SIG-M5 treated with dmso at 0.1 percent for 504 hours (cell line): Measurements from ENCODE around the gene PGAP3.

Experiments
- DNase-seq: peaks from one replicate; lab custom pipeline; 2025; ENCODE audit not compliant: unreplicated experiment; lab: John Stamatoyannopoulos, UW

Gene PGAP3

DNA sequence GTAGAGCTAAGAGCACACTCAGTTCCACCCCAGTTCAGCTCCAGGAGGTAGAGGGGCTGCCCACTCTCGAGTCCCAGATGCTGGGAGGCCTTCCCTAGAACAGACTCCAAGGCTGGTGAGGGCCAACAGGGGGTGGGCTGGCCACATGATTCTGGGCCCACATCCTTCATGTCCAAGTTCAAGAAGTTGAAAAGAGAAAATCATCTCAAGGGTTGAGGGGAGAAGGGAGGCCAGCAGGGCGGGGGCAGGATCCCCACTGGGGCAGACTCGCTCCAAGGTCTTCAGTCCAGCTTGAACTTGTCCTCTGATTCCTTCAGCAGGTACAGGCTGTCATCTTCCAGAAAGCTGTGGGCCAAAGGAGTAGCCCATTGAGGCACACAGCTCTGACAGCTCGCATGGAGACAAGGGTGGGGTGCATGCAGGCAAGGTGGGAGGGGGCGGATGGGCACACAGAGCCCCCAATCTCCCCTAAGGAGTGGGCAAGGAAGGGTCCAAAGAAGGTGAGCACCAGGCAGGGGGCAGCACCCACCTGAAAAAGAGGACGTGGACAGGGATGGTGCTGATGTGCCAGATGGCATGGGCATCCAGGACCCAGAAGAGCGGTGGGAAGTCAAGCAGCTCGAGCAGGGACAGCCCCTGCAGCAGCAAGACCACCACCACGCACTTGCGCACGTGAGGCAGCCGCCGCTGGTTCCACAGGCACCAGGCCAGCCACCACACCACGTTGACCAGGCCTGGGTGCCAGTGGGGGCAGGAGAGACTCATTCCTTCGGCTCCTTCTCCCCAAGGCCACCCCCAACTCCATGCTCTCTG lies 15.1 kb downstream of the PGAP3 start:
- no peak for DNase-seq

- DNase-seq: no peak
Measured at GRCh38 chr17:39671651-39672521, 16.0 kb downstream of the PGAP3 start.

- no peak for DNase-seq
Measured at GRCh38 chr17:39670746-39671145, 17.1 kb downstream of the PGAP3 start.

DNA sequence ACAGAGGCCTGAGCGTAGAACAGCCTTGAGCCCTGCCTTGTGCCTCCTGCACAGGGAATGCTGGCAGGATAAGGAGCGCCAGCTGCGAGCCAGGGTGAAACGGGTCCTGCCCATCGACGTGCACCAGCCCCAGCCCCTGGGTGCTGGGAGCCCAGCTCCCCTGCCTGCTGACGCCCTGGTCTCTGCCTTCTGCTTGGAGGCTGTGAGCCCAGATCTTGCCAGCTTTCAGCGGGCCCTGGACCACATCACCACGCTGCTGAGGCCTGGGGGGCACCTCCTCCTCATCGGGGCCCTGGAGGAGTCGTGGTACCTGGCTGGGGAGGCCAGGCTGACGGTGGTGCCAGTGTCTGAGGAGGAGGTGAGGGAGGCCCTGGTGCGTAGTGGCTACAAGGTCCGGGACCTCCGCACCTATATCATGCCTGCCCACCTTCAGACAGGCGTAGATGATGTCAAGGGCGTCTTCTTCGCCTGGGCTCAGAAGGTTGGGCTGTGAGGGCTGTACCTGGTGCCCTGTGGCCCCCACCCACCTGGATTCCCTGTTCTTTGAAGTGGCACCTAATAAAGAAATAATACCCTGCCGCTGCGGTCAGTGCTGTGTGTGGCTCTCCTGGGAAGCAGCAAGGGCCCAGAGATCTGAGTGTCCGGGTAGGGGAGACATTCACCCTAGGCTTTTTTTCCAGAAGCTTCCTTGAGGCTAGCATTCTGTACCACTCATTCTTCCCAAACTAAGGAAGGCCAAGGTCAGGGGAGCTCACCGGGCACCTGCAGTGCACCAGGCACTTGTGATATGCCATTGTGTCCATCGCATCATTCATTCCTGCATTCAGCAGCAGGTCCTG lies 17.7 kb downstream of the PGAP3 start:
- no peak for DNase-seq

DNA sequence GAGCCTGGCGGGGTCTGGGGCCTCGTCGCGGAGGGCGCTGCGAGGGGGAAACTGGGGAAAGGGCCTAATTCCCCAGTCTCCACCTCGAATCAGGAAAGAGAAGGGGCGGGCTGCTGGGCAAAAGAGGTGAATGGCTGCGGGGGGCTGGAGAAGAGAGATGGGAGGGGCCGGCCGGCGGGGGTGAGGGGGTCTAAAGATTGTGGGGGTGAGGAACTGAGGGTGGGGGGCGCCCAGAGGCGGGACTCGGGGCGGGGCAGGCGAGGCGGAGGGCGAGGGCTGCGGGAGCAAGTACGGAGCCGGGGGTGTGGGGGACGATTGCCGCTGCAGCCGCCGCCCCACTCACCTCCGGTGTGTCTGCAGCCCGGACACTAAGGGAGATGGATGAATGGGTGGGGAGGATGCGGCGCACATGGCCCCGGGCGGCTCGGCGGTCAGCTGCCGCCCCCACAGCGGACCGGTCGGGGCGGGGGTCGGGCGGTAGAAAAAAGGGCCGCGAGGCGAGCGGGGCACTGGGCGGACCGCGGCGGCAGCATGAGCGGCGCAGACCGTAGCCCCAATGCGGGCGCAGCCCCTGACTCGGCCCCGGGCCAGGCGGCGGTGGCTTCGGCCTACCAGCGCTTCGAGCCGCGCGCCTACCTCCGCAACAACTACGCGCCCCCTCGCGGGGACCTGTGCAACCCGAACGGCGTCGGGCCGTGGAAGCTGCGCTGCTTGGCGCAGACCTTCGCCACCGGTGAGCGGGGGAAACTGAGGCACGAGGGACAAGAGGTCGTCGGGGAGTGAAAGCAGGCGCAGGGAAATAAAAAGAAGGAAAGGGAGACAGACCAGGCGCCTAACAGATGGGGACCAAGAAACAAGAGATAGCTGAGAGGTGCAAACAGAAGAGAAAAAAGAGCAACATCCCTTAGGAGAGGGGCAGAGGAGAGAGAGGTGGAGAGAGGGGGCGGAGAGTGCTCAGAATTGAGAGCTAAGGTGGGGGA lies 19.6 kb downstream of the PGAP3 start, which contains the start of gene PNMT:
Gene PNMT (plus strand): TSS at position 509 of the 980 bp plus-strand sequence. CDS start 23 bp downstream, at position 532.
- DNase-seq: no peak

- DNase-seq: no peak
Measured at GRCh38 chr17:39667262-39667944, 20.5 kb downstream of the PGAP3 start.

DNA sequence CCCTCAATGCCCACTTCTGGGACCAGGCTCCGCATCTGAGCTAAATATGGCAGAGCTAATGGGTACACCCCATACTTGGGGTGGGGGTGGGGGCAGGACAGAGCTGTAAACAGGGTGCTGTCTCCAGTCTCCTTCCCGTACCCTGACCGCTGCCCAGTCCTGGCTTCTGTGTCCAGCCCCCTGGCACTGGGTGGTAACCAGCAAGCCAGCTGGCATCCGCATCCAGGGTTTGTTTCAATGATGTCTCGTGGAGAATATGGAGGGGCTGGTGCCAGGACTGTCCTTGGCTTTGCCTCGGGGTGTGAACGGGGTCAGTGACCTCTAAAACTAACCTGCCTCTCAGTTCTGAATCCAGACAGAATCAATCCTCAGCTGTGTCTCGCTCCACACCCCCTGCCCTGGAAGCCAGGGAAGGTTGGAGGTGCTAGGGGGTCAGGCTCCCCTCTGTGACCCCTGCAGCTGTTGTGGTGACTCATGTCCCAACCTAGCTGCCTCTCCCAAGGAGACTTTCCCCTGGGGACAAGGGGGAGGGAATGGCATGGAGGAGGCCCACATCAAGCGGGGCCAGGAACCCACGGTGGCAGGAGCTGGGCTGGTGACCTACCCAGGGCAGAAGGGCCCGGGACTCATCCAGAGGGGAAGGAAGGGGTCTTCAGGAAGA lies 21.1 kb downstream of the PGAP3 start:
- no peak for DNase-seq

- no peak for DNase-seq
Measured at GRCh38 chr17:39666231-39666600, 21.6 kb downstream of the PGAP3 start.

GRCh38 chr17:39665642-39666224 lies 22.1 kb downstream of the PGAP3 start:
- DNase-seq: no peak

- no peak for DNase-seq
Measured at GRCh38 chr17:39664581-39665561, 23.0 kb downstream of the PGAP3 start, which contains the start of gene TCAP. Gene TCAP, plus strand, starts transcription at chr17:39665349. Its CDS starts 11 bp downstream, at chr17:39665360.

DNA sequence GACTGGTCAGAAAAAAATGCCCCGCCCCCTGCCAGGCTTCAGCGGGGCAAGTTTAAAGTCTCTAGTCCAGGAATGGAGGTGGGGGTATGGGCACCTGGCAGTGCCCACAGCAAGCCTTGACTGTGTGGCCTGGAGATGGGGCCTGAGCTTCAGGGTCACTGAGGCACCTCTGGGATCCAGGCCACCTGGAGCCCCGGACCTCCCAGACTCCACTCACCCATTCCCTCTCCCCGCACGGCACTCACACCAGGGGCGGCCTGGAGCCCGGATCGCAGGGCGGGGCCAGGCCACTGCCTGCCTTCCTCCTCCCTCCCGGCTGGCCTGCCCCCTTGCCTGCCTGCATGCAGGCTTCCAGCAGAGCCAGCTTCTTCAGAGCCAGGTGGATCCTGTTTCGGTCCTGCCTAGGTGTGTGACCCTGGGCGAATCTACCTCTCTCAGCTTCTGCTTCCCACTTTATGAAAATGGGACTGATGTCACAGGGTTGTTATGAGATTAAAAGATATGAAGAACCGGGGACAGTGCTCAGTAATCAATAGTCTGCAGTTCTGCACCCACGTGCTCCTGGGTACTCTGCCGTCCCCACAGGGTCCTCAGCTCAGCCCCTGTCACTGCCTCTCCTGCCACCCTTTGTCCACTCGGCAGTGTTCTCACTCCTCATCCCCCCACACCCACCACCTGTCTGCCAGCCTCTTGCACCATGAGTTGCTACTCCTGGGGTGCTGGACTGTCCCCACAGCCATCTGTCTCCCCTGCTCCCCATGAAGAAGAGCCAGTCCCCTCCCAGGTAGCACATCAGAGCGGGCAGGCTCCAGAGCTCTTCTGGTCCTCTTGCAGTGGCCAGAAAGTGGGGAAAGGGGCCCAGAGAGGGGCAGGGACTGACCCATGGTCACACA lies 23.9 kb downstream of the PGAP3 start:
- no peak for DNase-seq

- DNase-seq: no peak
Measured at GRCh38 chr17:39663340-39663687, 24.5 kb downstream of the PGAP3 start.

DNA sequence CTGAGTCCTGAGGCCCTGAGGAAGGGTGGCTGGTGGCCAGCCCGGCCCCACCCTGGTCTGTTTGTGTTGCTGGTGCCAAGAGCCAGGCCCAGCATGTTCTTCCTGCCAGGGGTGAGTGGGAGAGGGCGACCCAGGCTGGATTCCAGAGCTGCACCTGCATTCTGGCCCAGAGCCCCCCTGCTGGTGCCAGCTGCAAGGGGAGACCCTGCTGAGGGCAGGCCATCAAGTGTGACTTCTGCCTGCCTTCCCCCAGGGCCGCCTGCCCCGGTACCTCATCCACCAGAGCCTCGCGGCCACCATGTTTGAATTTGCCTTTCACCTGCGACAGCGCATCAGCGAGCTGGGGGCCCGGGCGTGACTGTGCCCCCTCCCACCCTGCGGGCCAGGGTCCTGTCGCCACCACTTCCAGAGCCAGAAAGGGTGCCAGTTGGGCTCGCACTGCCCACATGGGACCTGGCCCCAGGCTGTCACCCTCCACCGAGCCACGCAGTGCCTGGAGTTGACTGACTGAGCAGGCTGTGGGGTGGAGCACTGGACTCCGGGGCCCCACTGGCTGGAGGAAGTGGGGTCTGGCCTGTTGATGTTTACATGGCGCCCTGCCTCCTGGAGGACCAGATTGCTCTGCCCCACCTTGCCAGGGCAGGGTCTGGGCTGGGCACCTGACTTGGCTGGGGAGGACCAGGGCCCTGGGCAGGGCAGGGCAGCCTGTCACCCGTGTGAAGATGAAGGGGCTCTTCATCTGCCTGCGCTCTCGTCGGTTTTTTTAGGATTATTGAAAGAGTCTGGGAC lies 25.1 kb downstream of the PGAP3 start:
- no peak for DNase-seq

- DNase-seq: no peak
Measured at GRCh38 chr17:39661744-39662541, 25.9 kb downstream of the PGAP3 start.
